Measurements from ENCODE around the gene ZFPM1. TPM values are rescaled to one million over a fixed set of nuclear protein-coding genes. Genes with fewer than 3 reads are reported as not detected.
A peak's percentile ranks its signal among the peaks of the same experiment; 100 is the strongest.

ZFPM1 gene
- total and polyA plus RNA-seq, 4 donors = 0.57 to 9.0 (median 2.8) TPM

GRCh38 chr16:88549671-88550245 lies 96.7 kb downstream of the ZFPM1 start:
- TF ChIP-seq CTCF (IDR thresholded peaks at IDR 0.05; ENCODE audit: control extremely low read depth, extremely low read depth) = no peak
- Histone ChIP-seq H3K9me3 (ENCODE audit: control insufficient read depth in 4 of 4, insufficient read depth in 3 of 4, low read length in 3 of 4) (peaks cover 0 to 3% (median 0%) of the 10 kb centered on the region in 4 donors), H3K4me3 (no peak overlapping the region), H3K36me3 (ENCODE audit: control insufficient read depth in 4 of 4, insufficient read depth in 4 of 4, low read length in 4 of 4) (no peaks in the 10 kb centered on the region), H3K27ac (ENCODE audit: low read depth in 1 of 2, low read length in 1 of 2) (no peak overlapping the region), H3K4me1 (ENCODE audit: control insufficient read depth in 5 of 5, insufficient read depth in 5 of 5, low read length in 5 of 5) (peaks cover 0 to 3% (median 0%) of the 10 kb centered on the region in 5 donors), H3K27me3 (ENCODE audit: control insufficient read depth in 3 of 3, insufficient read depth in 3 of 3, low read length in 2 of 3) (peaks cover 0 to 29% (median 5%) of the 10 kb centered on the region in 3 donors), H3K9ac (ENCODE audit: insufficient read depth in 1 of 2, low read length in 2 of 2) (no peak overlapping the region)
- WGBS, 2 donors = 35 to 36% methylated on average over 12 of the region's 12 CpGs
- ATAC-seq (ENCODE audit: insufficient read depth, low FRiP score) (no peak), DNase-seq (peak in 1 of 3 donors; percentile 47)

GRCh38 chr16:88550246-88550661 lies 97.2 kb downstream of the ZFPM1 start:
- WGBS, 2 donors = 18 to 39% methylated on average over 16 of the region's 16 CpGs
- H3K9ac ChIP-seq (ENCODE audit: insufficient read depth in 1 of 2, low read length in 2 of 2) = no peak overlapping the region
- H3K4me1 ChIP-seq (ENCODE audit: control insufficient read depth in 5 of 5, insufficient read depth in 5 of 5, low read length in 5 of 5) = peaks cover 0 to 3% (median 0%) of the 10 kb centered on the region in 5 donors
- peaks cover 0 to 29% (median 5%) of the 10 kb centered on the region in 3 donors for H3K27me3 ChIP-seq (ENCODE audit: control insufficient read depth in 3 of 3, insufficient read depth in 3 of 3, low read length in 2 of 3)
- no peak for DNase-seq
- no peaks in the 10 kb centered on the region for H3K36me3 ChIP-seq (ENCODE audit: control insufficient read depth in 4 of 4, insufficient read depth in 4 of 4, low read length in 4 of 4)
- H3K9me3 ChIP-seq (ENCODE audit: control insufficient read depth in 4 of 4, insufficient read depth in 3 of 4, low read length in 3 of 4) = no peaks in the 10 kb centered on the region
- no peak overlapping the region for H3K27ac ChIP-seq (ENCODE audit: low read depth in 1 of 2, low read length in 1 of 2)
- H3K4me3 ChIP-seq = no peak overlapping the region
- no peak for TF ChIP-seq CTCF (IDR thresholded peaks at IDR 0.05; ENCODE audit: control extremely low read depth, extremely low read depth)
- no peak for ATAC-seq (ENCODE audit: insufficient read depth, low FRiP score)

GRCh38 chr16:88552166-88552565 lies 99.1 kb downstream of the ZFPM1 start:
- Histone ChIP-seq H3K27ac (ENCODE audit: low read depth in 1 of 2, low read length in 1 of 2) (no peak overlapping the region), H3K9ac (ENCODE audit: insufficient read depth in 1 of 2, low read length in 2 of 2) (no peak overlapping the region), H3K36me3 (ENCODE audit: control insufficient read depth in 4 of 4, insufficient read depth in 4 of 4, low read length in 4 of 4) (no peaks in the 10 kb centered on the region), H3K27me3 (ENCODE audit: control insufficient read depth in 3 of 3, insufficient read depth in 3 of 3, low read length in 2 of 3) (peaks cover 0 to 16% (median 5%) of the 10 kb centered on the region in 3 donors), H3K9me3 (ENCODE audit: control insufficient read depth in 4 of 4, insufficient read depth in 3 of 4, low read length in 3 of 4) (peaks cover 0 to 3% (median 0%) of the 10 kb centered on the region in 4 donors), H3K4me1 (ENCODE audit: control insufficient read depth in 5 of 5, insufficient read depth in 5 of 5, low read length in 5 of 5) (peaks cover 0 to 3% (median 0%) of the 10 kb centered on the region in 5 donors), H3K4me3 (no peak overlapping the region)
- ATAC-seq (ENCODE audit: insufficient read depth, low FRiP score) (no peak), DNase-seq (no peak)
- no peak for TF ChIP-seq CTCF (IDR thresholded peaks at IDR 0.05; ENCODE audit: control extremely low read depth, extremely low read depth)
- 85 to 87% methylated on average over 10 of the region's 10 CpGs for WGBS, 2 donors

Measured in lung (tissue), 12 donors.